ENCODE data around the gene ADAM17.

GRCh38 chr2:9532421-9532820 is 23.2 kb downstream of the ADAM17 start:
- TF ChIP-seq, protein P1, sequence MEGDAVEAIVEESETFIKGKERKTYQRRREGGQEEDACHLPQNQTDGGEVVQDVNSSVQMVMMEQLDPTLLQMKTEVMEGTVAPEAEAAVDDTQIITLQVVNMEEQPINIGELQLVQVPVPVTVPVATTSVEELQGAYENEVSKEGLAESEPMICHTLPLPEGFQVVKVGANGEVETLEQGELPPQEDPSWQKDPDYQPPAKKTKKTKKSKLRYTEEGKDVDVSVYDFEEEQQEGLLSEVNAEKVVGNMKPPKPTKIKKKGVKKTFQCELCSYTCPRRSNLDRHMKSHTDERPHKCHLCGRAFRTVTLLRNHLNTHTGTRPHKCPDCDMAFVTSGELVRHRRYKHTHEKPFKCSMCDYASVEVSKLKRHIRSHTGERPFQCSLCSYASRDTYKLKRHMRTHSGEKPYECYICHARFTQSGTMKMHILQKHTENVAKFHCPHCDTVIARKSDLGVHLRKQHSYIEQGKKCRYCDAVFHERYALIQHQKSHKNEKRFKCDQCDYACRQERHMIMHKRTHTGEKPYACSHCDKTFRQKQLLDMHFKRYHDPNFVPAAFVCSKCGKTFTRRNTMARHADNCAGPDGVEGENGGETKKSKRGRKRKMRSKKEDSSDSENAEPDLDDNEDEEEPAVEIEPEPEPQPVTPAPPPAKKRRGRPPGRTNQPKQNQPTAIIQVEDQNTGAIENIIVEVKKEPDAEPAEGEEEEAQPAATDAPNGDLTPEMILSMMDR (conservative IDR thresholded peaks at IDR 0.05; ENCODE audit: low read length): no peak
- no peak for TF ChIP-seq EZH2phosphoT487 (IDR thresholded peaks at IDR 0.05; ENCODE audit: borderline replicate concordance)

All from Loucy (cell line).